Neural cell (in vitro differentiated cells): ENCODE results near the gene MEGF11. TPM values are rescaled to one million over a fixed set of nuclear protein-coding genes. Genes with fewer than 3 reads are reported as not detected.

Experiments used
- H2AFZ ChIP-seq: fragments of 200-600, 300-800 bp; sonication (generic), shearing (Covaris generic); 2 replicates; pipeline ENCODE4 v1.6.0; 2014; ENCODE audit warnings: low read depth, mild to moderate bottlenecking, antibody characterized with exemption, low read length, moderate library complexity
- H3F3A ChIP-seq: fragments of 200-600 bp; shearing (Covaris generic); 2 replicates; pipeline ENCODE4 v1.6.1; 2016; ENCODE audit warnings: mild to moderate bottlenecking, moderate library complexity, mixed read lengths, antibody characterized with exemption, low read length; ENCODE audit not compliant: insufficient read depth, poor library complexity, severe bottlenecking
- H3K27ac ChIP-seq: fragments of 200-600, 300-800 bp; sonication (generic), shearing (Covaris generic); 2 replicates; pipeline ENCODE4 v1.5.1; 2014; ENCODE audit warnings: mild to moderate bottlenecking, low read length, moderate library complexity
- H3K27me3 ChIP-seq: fragments of 300-800, 200-600 bp; sonication (generic), shearing (Covaris generic); 2 replicates; pipeline ENCODE4 v1.6.0; 2014; ENCODE audit warnings: mild to moderate bottlenecking, low read depth, low read length, moderate library complexity; ENCODE audit not compliant: insufficient read depth
- H3K36me3 ChIP-seq: fragments of 300-800, 200-600 bp; sonication (generic), shearing (Covaris generic); 2 replicates; pipeline ENCODE4 v1.5.1; 2014; ENCODE audit warnings: mild to moderate bottlenecking, antibody characterized with exemption, low read length, moderate library complexity; ENCODE audit not compliant: insufficient read depth
- H3K4me2 ChIP-seq: fragments of 300-800, 200-600 bp; sonication (generic), shearing (Covaris generic); 2 replicates; pipeline ENCODE4 v1.6.0; 2014; ENCODE audit warnings: mild to moderate bottlenecking, low read length
- H3K4me3 ChIP-seq: fragments of 300-800, 200-600 bp; sonication (generic), shearing (Covaris generic); 2 replicates; pipeline ENCODE4 v1.5.1; 2014; ENCODE audit warnings: mild to moderate bottlenecking, low read length, moderate library complexity
- H3K79me2 ChIP-seq: fragments of 200-600 bp; shearing (Covaris generic); replicated peaks from 2 replicates; pipeline ENCODE4 v1.6.0; 2014; ENCODE audit warnings: mild to moderate bottlenecking, low read length, moderate library complexity; ENCODE audit not compliant: insufficient read depth
- H3K9ac ChIP-seq: fragments of 300-800, 200-600 bp; sonication (generic), shearing (Covaris generic); 2 replicates; pipeline ENCODE4 v1.6.1; 2016; ENCODE audit warnings: mild to moderate bottlenecking, low read length, mixed read lengths
- H3K9me2 ChIP-seq: fragments of 200-600 bp; shearing (Covaris generic); 2 replicates; pipeline ENCODE4 v1.6.1; 2016; ENCODE audit warnings: mild to moderate bottlenecking, low read length, mixed read lengths; ENCODE audit not compliant: insufficient read depth
- H3K9me3 ChIP-seq: fragments of 200-600, 300-800 bp; sonication (generic), shearing (Covaris generic); 2 replicates; pipeline ENCODE4 v1.6.1; 2016; ENCODE audit warnings: mild to moderate bottlenecking, mixed run types, low read length, moderate library complexity, mixed read lengths
- H4K20me1 ChIP-seq: fragments of 200-600 bp; shearing (Covaris generic); 2 replicates; pipeline ENCODE4 v1.6.1; 2016; ENCODE audit warnings: mild to moderate bottlenecking, mixed run types; ENCODE audit not compliant: insufficient read depth
- EP300 ChIP-seq: fragments of 450-650 bp; conservative IDR thresholded peaks from 2 replicates; pipeline ENCODE4 v1.6.1; 2014; ENCODE audit warnings: antibody characterized with exemption, mild to moderate bottlenecking, moderate library complexity; ENCODE audit not compliant: poor library complexity, severe bottlenecking
- EZH2 ChIP-seq: fragments of 200-600, 300-800 bp; shearing (Covaris generic), sonication (generic); IDR thresholded peaks from 2 replicates; pipeline ENCODE4 v1.6.1; 2014; ENCODE audit warnings: antibody characterized with exemption, low read length, borderline replicate concordance, mild to moderate bottlenecking; ENCODE audit not compliant: insufficient read depth, poor library complexity, severe bottlenecking
- MXI1 ChIP-seq: fragments of 450-650 bp; conservative IDR thresholded peaks from 2 replicates; pipeline ENCODE4 v1.6.1; 2014; ENCODE audit warnings: antibody characterized with exemption, mild to moderate bottlenecking; ENCODE audit not compliant: poor library complexity, severe bottlenecking
- POLR2AphosphoS5 ChIP-seq: IDR thresholded peaks from 2 replicates; pipeline ENCODE4 v1.6.1; 2012
- RAD21 ChIP-seq: fragments of 450-650 bp; conservative IDR thresholded peaks from 2 replicates; pipeline ENCODE4 v1.6.1; 2014; ENCODE audit warnings: antibody characterized with exemption, mild to moderate bottlenecking, moderate library complexity
- REST ChIP-seq: IDR thresholded peaks from 2 replicates; pipeline ENCODE4 v1.6.1; 2012; ENCODE audit warnings: borderline replicate concordance
- SMC3 ChIP-seq: fragments of 450-650 bp; conservative IDR thresholded peaks from 2 replicates; pipeline ENCODE4 v1.6.1; 2014; ENCODE audit warnings: antibody characterized with exemption, mild to moderate bottlenecking, moderate library complexity; ENCODE audit not compliant: poor library complexity
- TAF1 ChIP-seq: IDR thresholded peaks from 2 replicates; pipeline ENCODE4 v1.6.1; 2012; ENCODE audit warnings: low read depth
- polyA plus RNA-seq: library from polyadenylated mRNA; depleted of rRNA; stranded (reverse); fragments of >200 nt; gene quantifications from 2 replicates; pipeline ENCODE4 v1.2.3, GENCODE V29; 2014
- TF ChIP-seq, protein P1 (sequence below): fragments of 450-650 bp; IDR thresholded peaks from 2 replicates; pipeline ENCODE4 v1.5.1; 2014; ENCODE audit warnings: antibody characterized with exemption, mild to moderate bottlenecking, moderate library complexity; ENCODE audit not compliant: poor library complexity, severe bottlenecking

The MEGF11 gene
- polyA plus RNA-seq, 1 donor from 2014 or later: 0.64 TPM

- Histone ChIP-seq H3K4me2 (no peak overlapping the region), H3K36me3 (no peaks in the 10 kb centered on the region), H3K9ac (no peak overlapping the region), H4K20me1 (no peaks in the 10 kb centered on the region), H3K9me2 (no peaks in the 10 kb centered on the region), H3K27ac (no peak overlapping the region), H2AFZ (no peak overlapping the region), H3K79me2 (no peaks in the 10 kb centered on the region), H3K9me3 (no peaks in the 10 kb centered on the region), H3K27me3 (no peaks in the 10 kb centered on the region), H3F3A (no peaks in the 10 kb centered on the region), H3K4me3 (no peak overlapping the region)
- TF ChIP-seq SMC3 (no peak), EZH2 (no peak)
Measured at GRCh38 chr15:66234798-66235197, 18.8 kb downstream of the MEGF11 start.

GRCh38 chr15:66233487-66234415, 19.8 kb downstream of the MEGF11 start:
- Histone ChIP-seq H3K79me2 (no peaks in the 10 kb centered on the region), H3K27me3 (no peaks in the 10 kb centered on the region), H3K9me3 (no peaks in the 10 kb centered on the region), H3K36me3 (no peaks in the 10 kb centered on the region), H3F3A (no peaks in the 10 kb centered on the region), H4K20me1 (no peaks in the 10 kb centered on the region), H3K4me2 (no peak overlapping the region), H3K4me3 (no peak overlapping the region), H3K9ac (no peak overlapping the region), H3K27ac (no peak overlapping the region), H3K9me2 (no peaks in the 10 kb centered on the region), H2AFZ (no peak overlapping the region)
- TF ChIP-seq EP300 (no peak), POLR2AphosphoS5 (no peak), REST (no peak), EZH2 (no peak)
- TF ChIP-seq, protein P1, sequence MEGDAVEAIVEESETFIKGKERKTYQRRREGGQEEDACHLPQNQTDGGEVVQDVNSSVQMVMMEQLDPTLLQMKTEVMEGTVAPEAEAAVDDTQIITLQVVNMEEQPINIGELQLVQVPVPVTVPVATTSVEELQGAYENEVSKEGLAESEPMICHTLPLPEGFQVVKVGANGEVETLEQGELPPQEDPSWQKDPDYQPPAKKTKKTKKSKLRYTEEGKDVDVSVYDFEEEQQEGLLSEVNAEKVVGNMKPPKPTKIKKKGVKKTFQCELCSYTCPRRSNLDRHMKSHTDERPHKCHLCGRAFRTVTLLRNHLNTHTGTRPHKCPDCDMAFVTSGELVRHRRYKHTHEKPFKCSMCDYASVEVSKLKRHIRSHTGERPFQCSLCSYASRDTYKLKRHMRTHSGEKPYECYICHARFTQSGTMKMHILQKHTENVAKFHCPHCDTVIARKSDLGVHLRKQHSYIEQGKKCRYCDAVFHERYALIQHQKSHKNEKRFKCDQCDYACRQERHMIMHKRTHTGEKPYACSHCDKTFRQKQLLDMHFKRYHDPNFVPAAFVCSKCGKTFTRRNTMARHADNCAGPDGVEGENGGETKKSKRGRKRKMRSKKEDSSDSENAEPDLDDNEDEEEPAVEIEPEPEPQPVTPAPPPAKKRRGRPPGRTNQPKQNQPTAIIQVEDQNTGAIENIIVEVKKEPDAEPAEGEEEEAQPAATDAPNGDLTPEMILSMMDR: no peak

DNA sequence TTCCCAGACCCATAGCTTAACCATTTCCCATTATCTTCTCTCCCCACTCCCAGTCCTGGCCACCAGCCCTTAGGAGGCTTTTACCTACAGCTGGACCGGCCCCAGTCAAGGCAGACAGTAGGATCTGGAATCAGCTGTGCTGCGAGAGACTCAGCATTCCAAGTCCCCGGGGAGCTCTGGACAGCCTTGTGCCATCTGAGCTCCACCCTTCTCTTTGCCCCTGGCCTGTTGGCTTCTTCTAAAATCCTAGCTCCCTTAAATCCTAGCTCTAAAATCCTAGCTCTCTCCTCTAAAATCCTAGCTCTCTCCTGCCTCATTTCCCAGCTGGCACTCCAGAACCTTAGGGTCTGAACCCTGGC, 21.3 kb downstream of the MEGF11 start:
- Histone ChIP-seq H3K9me2 (no peaks in the 10 kb centered on the region), H3K36me3 (no peaks in the 10 kb centered on the region), H3K4me3 (no peak overlapping the region), H3K27me3 (no peaks in the 10 kb centered on the region), H3K9me3 (no peaks in the 10 kb centered on the region), H4K20me1 (no peaks in the 10 kb centered on the region), H3K4me2 (no peak overlapping the region), H3K27ac (no peak overlapping the region), H2AFZ (no peak overlapping the region), H3F3A (no peaks in the 10 kb centered on the region), H3K9ac (no peak overlapping the region), H3K79me2 (no peaks in the 10 kb centered on the region)
- TF ChIP-seq, protein P1: no peak
- no peak for TF ChIP-seq REST
- TF ChIP-seq MXI1: no peak
- no peak for TF ChIP-seq POLR2AphosphoS5
- no peak for TF ChIP-seq RAD21
- no peak for TF ChIP-seq EP300
- no peak for TF ChIP-seq EZH2
- TF ChIP-seq TAF1: no peak
- TF ChIP-seq SMC3: no peak
